Right atrium auricular region (tissue), 2 donors: ENCODE data around the gene TFAM. TPM values are rescaled to one million over a fixed set of nuclear protein-coding genes. Genes with fewer than 3 reads are reported as not detected.

ENCODE experiments used
- DNase-seq: peaks from one replicate; pipeline ENCODE4 v3.0.0-alpha.2; 2019; ENCODE audit warnings: low spot score
- H3K27ac ChIP-seq, 2 donors: fragments of 200-600 bp; sonication (generic); 1 replicate in 1 of 2; 2 replicates in 1 of 2; pipeline ENCODE4 v1.5.1; 2016 to 2019
- H3K27me3 ChIP-seq, 2 donors: fragments of 200-600 bp; sonication (generic); one replicate each; pipeline versions ENCODE4 v1.5.1 to v1.6.0; 2017 to 2019
- H3K36me3 ChIP-seq: fragments of 200-600 bp; sonication (generic); one replicate; pipeline ENCODE4 v1.5.1; 2016
- H3K4me1 ChIP-seq, 2 donors: fragments of 200-600 bp; sonication (generic); one replicate each; pipeline versions ENCODE4 v1.5.1 to v1.6.0; 2017 to 2019
- H3K4me3 ChIP-seq, 2 donors: fragments of 200-600 bp; sonication (generic); 1 replicate in 1 of 2; 2 replicates in 1 of 2; pipeline ENCODE4 v1.5.1; 2017 to 2019; ENCODE audit warnings: mild to moderate bottlenecking in 1 of 2, moderate library complexity in 1 of 2
- H3K9me3 ChIP-seq, 2 donors: fragments of 200-600 bp; sonication (generic); one replicate each; pipeline ENCODE4 v1.5.1; 2019
- total RNA-seq, 2 donors: library from RNA; depleted of rRNA; stranded (reverse); fragments of >200 nt; gene quantifications; one replicate each; pipeline ENCODE4 v1.1.0, GENCODE V29; 2016
- TF ChIP-seq, protein P1 (sequence below), 2 donors: fragments of 200-600 bp; sonication (generic); IDR thresholded peaks; one replicate each; pipeline ENCODE4 v1.5.1; 2019; ENCODE audit warnings: antibody characterized with exemption in 2 of 2

Gene TFAM
- total RNA-seq, 2 donors from 2014 or later: 15.1 to 17.7 TPM

GRCh38 chr10:58356756-58357155 lies 28.5 kb upstream of the TFAM start:
- no peak for DNase-seq
- Histone ChIP-seq H3K4me1 (peaks cover 0 to 57% of the 10 kb centered on the region in 2 donors), H3K4me3 (no peak overlapping the region), H3K9me3 (no peaks in the 10 kb centered on the region), H3K27ac (no peak overlapping the region), H3K27me3 (no peaks in the 10 kb centered on the region), H3K36me3 (no peaks in the 10 kb centered on the region)
- TF ChIP-seq, protein P1, sequence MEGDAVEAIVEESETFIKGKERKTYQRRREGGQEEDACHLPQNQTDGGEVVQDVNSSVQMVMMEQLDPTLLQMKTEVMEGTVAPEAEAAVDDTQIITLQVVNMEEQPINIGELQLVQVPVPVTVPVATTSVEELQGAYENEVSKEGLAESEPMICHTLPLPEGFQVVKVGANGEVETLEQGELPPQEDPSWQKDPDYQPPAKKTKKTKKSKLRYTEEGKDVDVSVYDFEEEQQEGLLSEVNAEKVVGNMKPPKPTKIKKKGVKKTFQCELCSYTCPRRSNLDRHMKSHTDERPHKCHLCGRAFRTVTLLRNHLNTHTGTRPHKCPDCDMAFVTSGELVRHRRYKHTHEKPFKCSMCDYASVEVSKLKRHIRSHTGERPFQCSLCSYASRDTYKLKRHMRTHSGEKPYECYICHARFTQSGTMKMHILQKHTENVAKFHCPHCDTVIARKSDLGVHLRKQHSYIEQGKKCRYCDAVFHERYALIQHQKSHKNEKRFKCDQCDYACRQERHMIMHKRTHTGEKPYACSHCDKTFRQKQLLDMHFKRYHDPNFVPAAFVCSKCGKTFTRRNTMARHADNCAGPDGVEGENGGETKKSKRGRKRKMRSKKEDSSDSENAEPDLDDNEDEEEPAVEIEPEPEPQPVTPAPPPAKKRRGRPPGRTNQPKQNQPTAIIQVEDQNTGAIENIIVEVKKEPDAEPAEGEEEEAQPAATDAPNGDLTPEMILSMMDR (IDR thresholded peaks at IDR 0.05): no peak

DNA sequence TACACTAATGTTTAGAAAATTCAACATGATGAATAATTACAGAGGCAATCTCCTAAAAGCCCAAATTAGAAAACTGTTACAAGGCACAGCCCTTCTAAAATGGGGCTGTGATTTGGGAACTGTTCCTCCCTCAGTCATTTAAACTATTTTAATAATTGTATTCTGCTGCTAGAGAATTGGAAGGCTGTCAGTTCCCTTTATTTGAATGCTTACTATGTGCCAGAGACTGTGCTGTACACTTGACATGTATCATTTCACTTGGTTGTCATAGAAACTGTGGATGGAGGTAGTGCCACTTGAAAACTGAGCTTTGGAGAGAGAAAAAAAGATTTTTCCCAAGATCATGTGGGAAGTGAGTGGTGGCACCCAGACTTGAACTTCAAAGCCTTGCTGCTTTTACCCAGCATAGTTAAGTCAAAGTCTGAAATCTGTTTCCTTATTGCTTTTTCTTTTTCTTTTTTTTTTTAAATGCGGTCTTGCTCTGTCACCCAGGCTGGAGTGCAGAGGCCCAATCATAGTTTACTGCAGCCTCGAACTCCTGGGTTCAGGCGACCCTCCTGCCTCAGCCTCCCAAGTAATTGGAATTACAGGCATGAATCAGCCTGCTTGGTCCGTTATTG lies 26.8 kb upstream of the TFAM start:
- TF ChIP-seq, protein P1 (IDR thresholded peaks at IDR 0.05): no peak
- Histone ChIP-seq H3K36me3 (no peaks in the 10 kb centered on the region), H3K27me3 (no peaks in the 10 kb centered on the region), H3K9me3 (no peaks in the 10 kb centered on the region), H3K4me1 (peaks cover 0 to 46% of the 10 kb centered on the region in 2 donors), H3K27ac (no peak overlapping the region), H3K4me3 (no peak overlapping the region)
- no peak for DNase-seq

DNA sequence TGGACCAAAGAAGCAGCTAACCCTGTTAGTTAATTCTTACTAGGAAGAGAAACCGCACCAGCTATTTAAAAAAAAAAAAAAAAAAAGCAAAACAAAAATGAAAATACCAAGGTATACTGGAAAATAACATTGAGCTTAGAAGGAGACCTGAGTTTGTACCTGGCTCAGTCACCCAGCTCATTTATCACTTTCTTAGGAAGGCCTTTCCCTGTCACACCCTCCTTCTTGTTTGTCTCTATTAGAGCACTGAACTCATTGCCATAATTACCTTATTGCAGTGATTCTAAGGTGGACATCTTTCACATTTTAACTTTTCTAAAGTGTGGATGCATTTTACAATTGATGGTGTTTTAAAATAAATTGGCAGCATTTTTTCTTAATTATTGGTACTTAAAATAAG lies 26.3 kb upstream of the TFAM start:
- H3K4me3 ChIP-seq: no peak overlapping the region
- TF ChIP-seq, protein P1 (IDR thresholded peaks at IDR 0.05): no peak
- no peaks in the 10 kb centered on the region for H3K27me3 ChIP-seq
- H3K36me3 ChIP-seq: no peaks in the 10 kb centered on the region
- H3K9me3 ChIP-seq: no peaks in the 10 kb centered on the region
- H3K27ac ChIP-seq: no peak overlapping the region
- no peak for DNase-seq
- H3K4me1 ChIP-seq: peaks cover 0 to 46% of the 10 kb centered on the region in 2 donors

DNA sequence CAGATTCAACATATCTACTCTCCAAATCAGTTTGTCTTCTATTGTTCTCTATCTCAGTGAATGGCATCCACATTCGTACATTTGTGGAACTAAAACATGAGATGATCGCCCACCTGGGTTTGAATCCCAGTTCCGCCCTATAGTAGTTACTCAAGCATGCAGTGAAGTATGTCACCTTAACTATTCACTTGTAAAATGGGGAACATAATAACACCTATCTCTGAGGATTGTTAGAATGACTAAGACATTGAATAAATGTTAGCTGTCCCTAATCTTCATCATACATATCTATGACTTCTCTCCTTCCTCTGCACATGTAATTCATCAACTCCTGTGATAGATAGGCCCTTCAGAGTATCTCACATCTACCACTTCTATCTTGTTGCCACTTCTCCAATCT lies 25.7 kb upstream of the TFAM start:
- Histone ChIP-seq H3K4me3 (no peak overlapping the region), H3K9me3 (no peaks in the 10 kb centered on the region), H3K36me3 (no peaks in the 10 kb centered on the region), H3K27me3 (no peaks in the 10 kb centered on the region), H3K27ac (no peak overlapping the region), H3K4me1 (peaks cover 0 to 45% of the 10 kb centered on the region in 2 donors)
- TF ChIP-seq, protein P1 (IDR thresholded peaks at IDR 0.05): no peak
- DNase-seq: no peak

- Histone ChIP-seq H3K27me3 (no peaks in the 10 kb centered on the region), H3K36me3 (no peaks in the 10 kb centered on the region), H3K4me1 (peaks cover 0 to 35% of the 10 kb centered on the region in 2 donors), H3K4me3 (no peak overlapping the region), H3K9me3 (no peaks in the 10 kb centered on the region), H3K27ac (no peak overlapping the region)
- DNase-seq: no peak
- TF ChIP-seq, protein P1 (IDR thresholded peaks at IDR 0.05): no peak
These were observed 24.7 kb upstream of the TFAM start for GRCh38 chr10:58360412-58361004.
